ENCODE measurements around the gene USP24. TPM values are rescaled to one million over a fixed set of nuclear protein-coding genes. Genes with fewer than 3 reads are reported as not detected.

Gene USP24
- polyA plus RNA-seq, 1 donor (not counting 4 experiments of a cell fraction or from before 2014, with no cell fraction given), result 22.5 TPM

- Histone ChIP-seq H3K36me3 (ENCODE audit: control insufficient read depth in 2 of 2, extremely low read depth in 1 of 2, insufficient read depth in 2 of 2, low read length in 2 of 2) (peaks cover 45 to 59% of the 10 kb centered on the region in 2 experiments), H3K27me3 (ENCODE audit: control insufficient read depth, extremely low read depth, insufficient read depth, low read length) (no peaks in the 10 kb centered on the region), H4K20me1 (ENCODE audit: control insufficient read depth, extremely low read depth, insufficient read depth, low read length) (peaks cover 74% of the 10 kb centered on the region), H3K9me1 (ENCODE audit: control insufficient read depth, extremely low read depth, insufficient read depth, low read length) (peaks cover 9% of the 10 kb centered on the region), H3K4me1 (ENCODE audit: control insufficient read depth, extremely low read depth, insufficient read depth, low read length) (peaks cover 45% of the 10 kb centered on the region), H3K4me2 (ENCODE audit: control insufficient read depth, extremely low read depth, insufficient read depth, low read depth, low read length) (no peak overlapping the region), H3K4me3 (ENCODE audit: control insufficient read depth in 2 of 3, extremely low read depth in 1 of 3, insufficient read depth in 2 of 3, low read depth in 1 of 3, low read length in 3 of 3) (no peak overlapping the region), H3K9ac (ENCODE audit: control insufficient read depth, extremely low read depth, insufficient read depth, low read length) (no peak overlapping the region), H3K79me2 (ENCODE audit: control insufficient read depth, insufficient read depth, low read length) (peaks cover 99% of the 10 kb centered on the region), H3K9me3 (ENCODE audit: control insufficient read depth, low read depth, low read length) (no peaks in the 10 kb centered on the region), H2AFZ (ENCODE audit: control insufficient read depth, low read length) (no peak overlapping the region), H3K27ac (ENCODE audit: control insufficient read depth, insufficient read depth, low read length) (no peak overlapping the region)
- DNase-seq (ENCODE audit: low read depth, low spot score) (no peak), FAIRE-seq (no peak)
- no peak for TF ChIP-seq EZH2 (IDR thresholded peaks at IDR 0.05; ENCODE audit: low read length)
- no peak for TF ChIP-seq CTCF (optimal IDR thresholded peaks at IDR 0.05 in 1 of 3, IDR thresholded peaks at IDR 0.05 in 1 of 3, conservative IDR thresholded peaks at IDR 0.05 in 1 of 3; ENCODE audit: extremely low read depth in 1 of 3, insufficient read depth in 2 of 3, low read length in 3 of 3)
- dilution Hi-C loops (cut with MboI; ENCODE audit: extremely low pct_ligation_motif_present, low sequenced_read_pairs), result no loop called here
These were observed 169.7 kb downstream of the USP24 start for GRCh38 chr1:55045430-55045829.

- H3K9me3 ChIP-seq (ENCODE audit: control insufficient read depth, low read depth, low read length), result no peaks in the 10 kb centered on the region
- no peak for TF ChIP-seq CTCF (optimal IDR thresholded peaks at IDR 0.05 in 1 of 3, IDR thresholded peaks at IDR 0.05 in 1 of 3, conservative IDR thresholded peaks at IDR 0.05 in 1 of 3; ENCODE audit: extremely low read depth in 1 of 3, insufficient read depth in 2 of 3, low read length in 3 of 3)
- no peak for TF ChIP-seq EZH2 (IDR thresholded peaks at IDR 0.05; ENCODE audit: low read length)
- no peak overlapping the region for H2AFZ ChIP-seq (ENCODE audit: control insufficient read depth, low read length)
- FAIRE-seq (no peak), DNase-seq (ENCODE audit: low read depth, low spot score) (no peak)
- H3K79me2 ChIP-seq (ENCODE audit: control insufficient read depth, insufficient read depth, low read length), result peaks cover 99% of the 10 kb centered on the region
- peaks cover 38% of the 10 kb centered on the region for H3K4me1 ChIP-seq (ENCODE audit: control insufficient read depth, extremely low read depth, insufficient read depth, low read length)
- H3K4me3 ChIP-seq (ENCODE audit: control insufficient read depth in 2 of 3, extremely low read depth in 1 of 3, insufficient read depth in 2 of 3, low read depth in 1 of 3, low read length in 3 of 3), result no peak overlapping the region
- H3K9me1 ChIP-seq (ENCODE audit: control insufficient read depth, extremely low read depth, insufficient read depth, low read length), result peaks cover 5% of the 10 kb centered on the region
- dilution Hi-C loops (cut with MboI; ENCODE audit: extremely low pct_ligation_motif_present, low sequenced_read_pairs), result no loop called here
- H3K4me2 ChIP-seq (ENCODE audit: control insufficient read depth, extremely low read depth, insufficient read depth, low read depth, low read length), result no peak overlapping the region
- H4K20me1 ChIP-seq (ENCODE audit: control insufficient read depth, extremely low read depth, insufficient read depth, low read length), result peaks cover 68% of the 10 kb centered on the region
- H3K9ac ChIP-seq (ENCODE audit: control insufficient read depth, extremely low read depth, insufficient read depth, low read length), result no peak overlapping the region
- no peak overlapping the region for H3K27ac ChIP-seq (ENCODE audit: control insufficient read depth, insufficient read depth, low read length)
- H3K27me3 ChIP-seq (ENCODE audit: control insufficient read depth, extremely low read depth, insufficient read depth, low read length), result no peaks in the 10 kb centered on the region
- H3K36me3 ChIP-seq (ENCODE audit: control insufficient read depth in 2 of 2, extremely low read depth in 1 of 2, insufficient read depth in 2 of 2, low read length in 2 of 2), result peaks cover 45 to 53% of the 10 kb centered on the region in 2 experiments
These were observed 170.4 kb downstream of the USP24 start for GRCh38 chr1:55044617-55045397.

All from keratinocyte (primary cell).